Skeletal muscle satellite cell (primary cell): ENCODE data around the gene SH2D6.
"Not testable (repeated sequence)": the region's sequence is repeated elsewhere in the genome, so short reads cannot be mapped to it uniquely, and the experiment has no call there.

Source experiments
- H3K27me3 ChIP-seq: 2 replicates; pipeline ENCODE4 v1.7.0; 2013; ENCODE audit warnings: low read length; ENCODE audit not compliant: control insufficient read depth, insufficient read depth
- H3K36me3 ChIP-seq: 2 replicates; pipeline ENCODE4 v1.7.0; 2013; ENCODE audit warnings: mild to moderate bottlenecking, control low read depth, low read length; ENCODE audit not compliant: insufficient read depth
- H3K4me1 ChIP-seq: 2 replicates; pipeline ENCODE4 v1.7.0; 2013; ENCODE audit warnings: low read length; ENCODE audit not compliant: control insufficient read depth, insufficient read depth
- H3K4me2 ChIP-seq: 2 replicates; pipeline ENCODE4 v1.7.0; 2013; ENCODE audit warnings: mild to moderate bottlenecking, low read length
- H3K4me3 ChIP-seq: 2 replicates; pipeline ENCODE4 v1.7.0; 2013; ENCODE audit warnings: low read length
- H3K9ac ChIP-seq: 2 replicates; pipeline ENCODE4 v1.7.0; 2013; ENCODE audit warnings: mild to moderate bottlenecking, low read depth, low read length, moderate library complexity
- H3K9me3 ChIP-seq: replicated peaks from 2 replicates; pipeline ENCODE4 v1.7.0; 2013; ENCODE audit warnings: mild to moderate bottlenecking, control low read depth, low read length

The SH2D6 gene

GRCh38 chr2:85468096-85468703 is 49.7 kb downstream of the SH2D6 start:
- no peaks in the 10 kb centered on the region for H3K9me3 ChIP-seq
- H3K36me3 ChIP-seq: no peaks in the 10 kb centered on the region
- H3K4me2 ChIP-seq: no peak overlapping the region
- H3K4me1 ChIP-seq: peaks cover 22% of the 10 kb centered on the region
- H3K9ac ChIP-seq: no peak overlapping the region
- H3K4me3 ChIP-seq: no peak overlapping the region
- no peaks in the 10 kb centered on the region for H3K27me3 ChIP-seq

DNA sequence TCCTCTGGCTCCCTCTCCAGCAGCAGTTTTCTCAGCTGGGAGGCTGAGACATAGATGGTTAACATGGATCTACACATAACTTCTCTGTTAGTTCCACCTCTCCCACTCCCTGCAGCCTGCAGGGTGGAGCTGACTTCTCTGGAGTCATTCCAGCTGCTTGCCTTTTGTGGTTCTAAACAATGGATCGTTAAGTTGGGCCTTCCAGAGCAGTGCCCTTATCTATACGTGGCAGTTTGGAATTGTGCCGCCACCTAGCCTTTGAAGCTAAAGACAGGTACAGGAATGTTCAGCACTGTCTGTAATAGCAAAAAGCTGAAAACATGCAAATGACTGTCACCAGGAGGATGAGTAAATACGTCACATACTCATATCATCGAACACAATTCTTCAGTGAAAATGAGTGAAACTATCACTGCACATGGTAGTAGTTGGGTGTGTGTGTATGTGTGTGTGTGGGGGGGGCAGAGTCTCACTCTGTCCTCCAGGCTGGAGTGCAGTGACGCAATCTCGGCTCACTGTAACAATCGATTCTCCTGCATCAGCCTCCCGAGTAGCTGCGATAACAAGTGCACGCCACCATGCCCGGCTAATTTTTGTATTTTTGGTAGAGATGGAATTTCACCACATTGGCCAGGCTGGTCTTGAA is 50.3 kb downstream of the SH2D6 start:
- Histone ChIP-seq H3K9me3 (no peaks in the 10 kb centered on the region), H3K27me3 (no peaks in the 10 kb centered on the region), H3K4me2 (no peak overlapping the region), H3K9ac (no peak overlapping the region), H3K4me1 (peaks cover 22% of the 10 kb centered on the region), H3K36me3 (no peaks in the 10 kb centered on the region), H3K4me3 (no peak overlapping the region)

GRCh38 chr2:85470850-85471800 is 52.6 kb downstream of the SH2D6 start:
- Histone ChIP-seq H3K9me3 (no peaks in the 10 kb centered on the region), H3K4me3 (no peak overlapping the region)

DNA sequence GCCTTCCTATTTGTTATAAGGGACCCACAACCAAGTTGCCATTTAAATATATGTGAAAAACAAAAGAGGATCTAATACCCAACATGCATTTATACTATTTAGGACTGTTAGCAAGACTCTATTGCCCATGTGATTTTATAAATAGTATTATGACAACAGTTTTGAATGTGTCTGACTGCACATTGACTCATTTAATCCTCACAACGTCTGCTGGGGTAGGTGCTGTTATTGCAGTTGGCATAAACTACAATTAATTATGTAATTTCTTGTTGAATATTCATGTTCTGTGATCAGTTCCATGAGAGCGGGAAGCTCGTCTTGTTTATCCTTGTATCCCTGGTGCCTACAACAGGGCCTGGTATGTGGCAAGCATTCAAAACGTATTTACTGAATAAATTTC is 53.7 kb downstream of the SH2D6 start:
- no peaks in the 10 kb centered on the region for H3K36me3 ChIP-seq
- no peaks in the 10 kb centered on the region for H3K27me3 ChIP-seq
- no peaks in the 10 kb centered on the region for H3K9me3 ChIP-seq
- H3K4me3 ChIP-seq: no peak overlapping the region
- H3K4me2 ChIP-seq: no peak overlapping the region
- H3K4me1 ChIP-seq: peaks cover 22% of the 10 kb centered on the region
- H3K9ac ChIP-seq: no peak overlapping the region

More at GRCh38 chr2:85470850-85471800, 52.6 kb downstream of the SH2D6 start:
- Histone ChIP-seq H3K36me3 (no peaks in the 10 kb centered on the region), H3K9ac (no peak overlapping the region), H3K4me2 (no peak overlapping the region), H3K27me3 (no peaks in the 10 kb centered on the region), H3K4me1 (peaks cover 22% of the 10 kb centered on the region)

DNA sequence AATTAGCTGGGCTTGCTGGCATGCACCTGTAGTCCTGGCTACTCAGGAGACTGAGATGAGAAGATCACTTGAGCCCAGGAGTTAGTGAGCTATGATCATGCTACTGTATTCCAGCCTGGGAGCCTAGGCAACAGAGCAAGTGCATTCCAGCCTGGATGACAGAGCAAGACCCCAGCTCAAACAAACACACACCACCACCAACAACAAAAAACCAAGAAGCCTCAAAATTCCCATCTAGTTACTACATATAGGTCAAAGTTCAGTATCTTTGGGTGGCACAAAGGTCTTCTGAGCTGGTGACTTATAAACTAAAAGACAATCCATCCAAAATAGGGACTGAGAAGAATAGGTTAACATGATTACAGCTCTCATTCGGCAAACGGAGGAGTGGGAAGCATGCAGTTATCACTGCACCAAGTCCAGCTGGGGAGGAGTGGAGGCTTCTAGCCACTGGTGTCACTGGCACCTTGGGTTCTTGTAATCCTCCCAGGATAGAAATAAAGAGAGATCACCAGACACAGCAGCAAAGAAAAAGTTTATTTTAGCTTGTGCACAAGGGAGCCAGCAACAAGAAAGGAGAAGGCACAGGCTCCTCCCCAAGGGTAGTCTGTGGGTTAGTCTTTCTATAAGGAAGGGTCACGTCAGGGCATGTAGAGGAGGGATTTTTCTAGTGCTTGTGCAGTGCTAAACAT is 57.4 kb downstream of the SH2D6 start:
- no peaks in the 10 kb centered on the region for H3K36me3 ChIP-seq
- H3K4me3 ChIP-seq: no peak overlapping the region
- H3K9ac ChIP-seq: no peak overlapping the region
- peaks cover 11% of the 10 kb centered on the region for H3K4me1 ChIP-seq
- H3K27me3 ChIP-seq: no peaks in the 10 kb centered on the region
- no peaks in the 10 kb centered on the region for H3K9me3 ChIP-seq
- no peak overlapping the region for H3K4me2 ChIP-seq

GRCh38 chr2:85476624-85477023 is 58.1 kb downstream of the SH2D6 start:
- Histone ChIP-seq H3K4me3 (no peak overlapping the region), H3K36me3 (no peaks in the 10 kb centered on the region), H3K9ac (no peak overlapping the region), H3K9me3 (no peaks in the 10 kb centered on the region), H3K27me3 (no peaks in the 10 kb centered on the region), H3K4me2 (no peak overlapping the region), H3K4me1 (peaks cover 6% of the 10 kb centered on the region)

DNA sequence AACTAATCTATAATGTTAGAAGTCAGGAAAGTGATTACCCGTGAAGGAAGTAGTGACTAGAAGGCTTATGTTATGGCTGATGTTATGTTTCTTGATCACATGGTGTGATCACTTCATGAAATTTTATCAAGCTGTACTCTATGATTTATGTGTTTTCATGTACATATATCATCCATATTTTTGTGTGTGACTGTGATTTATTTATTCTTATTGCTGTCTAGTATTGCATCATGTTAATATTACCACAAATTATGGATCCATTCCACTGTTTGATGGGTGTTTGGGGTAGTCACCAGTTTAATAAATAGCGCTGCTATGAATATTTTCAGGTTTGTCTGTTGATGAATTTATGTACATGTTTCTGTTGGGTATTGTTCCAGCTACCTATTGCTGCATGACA is 59.4 kb downstream of the SH2D6 start:
- H3K9me3 ChIP-seq: no peaks in the 10 kb centered on the region
- H3K9ac ChIP-seq: no peak overlapping the region
- no peaks in the 10 kb centered on the region for H3K4me1 ChIP-seq
- no peak overlapping the region for H3K4me2 ChIP-seq
- H3K27me3 ChIP-seq: no peaks in the 10 kb centered on the region
- H3K36me3 ChIP-seq: no peaks in the 10 kb centered on the region
- no peak overlapping the region for H3K4me3 ChIP-seq

GRCh38 chr2:85481818-85482777 is 63.6 kb downstream of the SH2D6 start:
- H3K27me3 ChIP-seq: no peaks in the 10 kb centered on the region
- H3K4me1 ChIP-seq: no peaks in the 10 kb centered on the region
- H3K9ac ChIP-seq: no peak overlapping the region
- H3K36me3 ChIP-seq: no peaks in the 10 kb centered on the region
- no peak overlapping the region for H3K4me3 ChIP-seq
- H3K4me2 ChIP-seq: no peak overlapping the region
- H3K9me3 ChIP-seq: no peaks in the 10 kb centered on the region

DNA sequence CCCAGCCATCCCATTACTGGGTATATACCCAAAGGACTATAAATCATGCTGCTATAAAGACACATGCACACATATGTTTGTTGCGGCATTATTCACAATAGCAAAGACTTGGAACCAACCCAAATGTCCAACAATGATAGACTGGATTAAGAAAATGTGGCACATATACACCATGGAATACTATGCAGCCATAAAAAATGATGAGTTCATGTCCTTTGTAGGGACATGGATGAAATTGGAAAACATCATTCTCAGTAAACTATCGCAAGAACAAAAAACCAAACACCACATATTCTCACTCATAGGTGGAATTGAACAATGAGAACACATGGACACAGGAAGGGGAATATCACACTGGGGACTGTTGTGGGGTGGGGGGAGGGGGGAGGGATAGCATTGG is 66.1 kb downstream of the SH2D6 start:
- H3K4me3 ChIP-seq, H3K36me3 ChIP-seq, H3K4me2 ChIP-seq, H3K4me1 ChIP-seq, H3K9ac ChIP-seq, H3K9me3 ChIP-seq, H3K27me3 ChIP-seq: not testable (repeated sequence)

- Histone ChIP-seq H3K36me3 (no peaks in the 10 kb centered on the region), H3K27me3 (no peaks in the 10 kb centered on the region), H3K9me3 (no peaks in the 10 kb centered on the region), H3K4me1 (no peaks in the 10 kb centered on the region), H3K4me3 (no peak overlapping the region), H3K9ac (no peak overlapping the region), H3K4me2 (no peak overlapping the region)
These were observed 67.3 kb downstream of the SH2D6 start for GRCh38 chr2:85485815-85486214.
